Measurements from ENCODE around the gene DPYSL3. TPM values are rescaled to one million over a fixed set of nuclear protein-coding genes. Genes with fewer than 3 reads are reported as not detected.

The DPYSL3 gene
- total RNA-seq, 2 donors from 2014 or later, result 161 to 255 TPM

DNA sequence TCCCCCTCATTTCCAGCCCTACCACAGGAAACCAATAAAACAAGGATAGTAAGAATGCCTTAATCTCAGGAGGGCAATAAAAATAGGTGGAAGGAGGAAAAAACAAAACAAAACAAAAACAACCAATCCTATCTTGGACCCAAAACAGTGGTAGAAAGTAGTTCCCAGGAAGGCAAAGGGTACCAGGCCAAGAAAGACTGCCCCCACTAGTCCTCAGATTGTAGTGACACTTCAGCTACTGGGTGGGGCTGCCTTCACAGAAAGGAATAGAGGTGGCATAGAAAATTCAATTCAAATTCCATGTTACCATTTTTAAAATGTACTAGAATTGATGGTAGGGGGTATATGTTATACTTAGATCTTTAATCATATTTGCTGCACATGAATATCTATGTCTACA is 59.3 kb downstream of the DPYSL3 start:
- no peak for TF ChIP-seq CTCF (IDR thresholded peaks at IDR 0.05)
- DNase-seq (ENCODE audit: low spot score), result no peak
- no peak for ATAC-seq (ENCODE audit: insufficient number of reproducible peaks, low FRiP score, low read depth)
- Histone ChIP-seq H3K36me3 (no peaks in the 10 kb centered on the region), H3K27me3 (replicated peaks; ENCODE audit: insufficient read depth) (no peaks in the 10 kb centered on the region), H3K4me1 (ENCODE audit: control insufficient read depth in 1 of 2, low read depth in 2 of 2) (peaks cover 23 to 67% of the 10 kb centered on the region in 2 donors), H3K9me3 (no peaks in the 10 kb centered on the region), H3K4me3 (peak overlapping the region; percentile 88), H3K27ac (peak overlapping the region; percentile 63 to 98)

GRCh38 chr5:147448766-147449165 is 61.1 kb downstream of the DPYSL3 start:
- H3K27ac ChIP-seq, result peak overlapping the region; percentile 63 to 98
- no peaks in the 10 kb centered on the region for H3K36me3 ChIP-seq
- H3K4me1 ChIP-seq (ENCODE audit: control insufficient read depth in 1 of 2, low read depth in 2 of 2), result peaks cover 28 to 73% of the 10 kb centered on the region in 2 donors
- H3K4me3 ChIP-seq, result no peak overlapping the region
- no peak for TF ChIP-seq CTCF (IDR thresholded peaks at IDR 0.05)
- no peaks in the 10 kb centered on the region for H3K9me3 ChIP-seq
- no peaks in the 10 kb centered on the region for H3K27me3 ChIP-seq (replicated peaks; ENCODE audit: insufficient read depth)
- ATAC-seq (ENCODE audit: insufficient number of reproducible peaks, low FRiP score, low read depth) (no peak), DNase-seq (ENCODE audit: low spot score) (no peak)

DNA sequence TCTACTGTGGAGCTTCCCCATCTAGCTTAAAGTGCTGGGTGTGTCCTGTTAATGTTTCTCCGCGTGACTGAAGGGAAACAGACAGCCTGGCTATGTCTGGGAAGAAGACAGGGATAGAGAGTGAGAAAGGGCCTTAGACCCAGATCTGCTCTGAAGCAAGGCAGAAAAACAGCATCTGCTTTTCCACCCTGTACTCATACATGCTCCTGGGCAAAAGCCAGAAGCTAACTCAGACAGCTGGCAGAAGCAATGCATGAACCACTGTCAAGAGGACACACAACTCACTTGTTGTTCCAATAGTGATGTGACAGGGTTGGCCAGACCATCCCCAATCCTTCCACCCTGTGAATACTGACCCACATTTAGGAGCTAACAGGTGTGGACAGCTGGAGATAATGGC is 63.3 kb downstream of the DPYSL3 start:
- ATAC-seq (ENCODE audit: insufficient number of reproducible peaks, low FRiP score, low read depth), result no peak
- no peak for DNase-seq (ENCODE audit: low spot score)
- Histone ChIP-seq H3K9me3 (no peaks in the 10 kb centered on the region), H3K36me3 (no peaks in the 10 kb centered on the region), H3K4me1 (ENCODE audit: control insufficient read depth in 1 of 2, low read depth in 2 of 2) (peaks cover 31 to 84% of the 10 kb centered on the region in 2 donors), H3K27me3 (replicated peaks; ENCODE audit: insufficient read depth) (no peaks in the 10 kb centered on the region), H3K27ac (peak overlapping the region; percentile 66 to 98), H3K4me3 (no peak overlapping the region)
- TF ChIP-seq CTCF (IDR thresholded peaks at IDR 0.05), result no peak

DNA sequence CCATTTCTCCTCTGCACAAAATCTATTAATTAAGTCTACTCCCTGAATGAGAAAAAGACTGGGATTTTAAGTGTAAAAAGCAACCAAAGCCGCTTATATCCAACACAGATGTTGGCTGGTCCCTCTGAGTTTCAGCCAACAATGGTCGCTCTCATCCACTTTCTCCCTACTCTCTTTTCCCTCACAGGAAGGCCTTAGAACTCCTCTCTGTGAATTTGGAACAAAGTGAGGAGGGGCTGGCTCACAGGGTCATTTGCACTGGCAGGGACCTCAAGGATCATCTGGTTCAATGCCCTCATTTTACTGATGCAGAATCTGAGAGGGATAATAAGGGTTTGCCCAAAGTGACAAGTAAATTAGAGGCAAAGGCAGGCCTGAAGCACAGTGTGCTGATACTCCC is 64.0 kb downstream of the DPYSL3 start:
- H3K4me1 ChIP-seq (ENCODE audit: control insufficient read depth in 1 of 2, low read depth in 2 of 2), result peaks cover 31 to 84% of the 10 kb centered on the region in 2 donors
- DNase-seq (ENCODE audit: low spot score) (no peak), ATAC-seq (ENCODE audit: insufficient number of reproducible peaks, low FRiP score, low read depth) (no peak)
- H3K36me3 ChIP-seq, result no peaks in the 10 kb centered on the region
- no peak overlapping the region for H3K4me3 ChIP-seq
- no peak for TF ChIP-seq CTCF (IDR thresholded peaks at IDR 0.05)
- H3K9me3 ChIP-seq, result no peaks in the 10 kb centered on the region
- no peaks in the 10 kb centered on the region for H3K27me3 ChIP-seq (replicated peaks; ENCODE audit: insufficient read depth)
- peak overlapping the region; percentile 66 to 98 for H3K27ac ChIP-seq

DNA sequence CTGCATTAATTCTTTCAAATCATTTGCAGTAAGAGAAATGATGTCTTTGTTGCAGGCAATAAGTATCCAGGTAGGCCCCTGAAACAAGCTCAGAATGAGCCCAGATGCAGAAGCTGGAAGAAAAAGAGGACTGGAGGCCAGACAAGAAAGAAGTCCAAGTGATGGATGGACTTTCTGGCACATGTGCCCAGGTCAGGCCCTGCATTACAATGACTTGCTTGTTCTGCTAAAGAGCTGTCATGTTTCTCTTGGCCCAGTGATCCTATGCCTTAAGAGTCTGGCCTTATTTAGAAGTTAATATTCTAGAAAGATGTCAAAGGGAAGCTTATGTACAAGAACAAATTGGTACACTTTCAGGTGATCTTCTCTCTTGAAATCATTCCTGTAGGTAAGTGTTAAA is 64.8 kb downstream of the DPYSL3 start:
- DNase-seq (ENCODE audit: low spot score) (no peak), ATAC-seq (ENCODE audit: insufficient number of reproducible peaks, low FRiP score, low read depth) (no peak)
- Histone ChIP-seq H3K27me3 (replicated peaks; ENCODE audit: insufficient read depth) (no peaks in the 10 kb centered on the region), H3K9me3 (no peaks in the 10 kb centered on the region), H3K27ac (peak overlapping the region; percentile 66 to 98), H3K4me1 (ENCODE audit: control insufficient read depth in 1 of 2, low read depth in 2 of 2) (peaks cover 31 to 83% of the 10 kb centered on the region in 2 donors), H3K36me3 (no peaks in the 10 kb centered on the region), H3K4me3 (no peak overlapping the region)
- TF ChIP-seq CTCF (IDR thresholded peaks at IDR 0.05), result no peak
